ENCODE results near the gene PIK3R2.

DNA sequence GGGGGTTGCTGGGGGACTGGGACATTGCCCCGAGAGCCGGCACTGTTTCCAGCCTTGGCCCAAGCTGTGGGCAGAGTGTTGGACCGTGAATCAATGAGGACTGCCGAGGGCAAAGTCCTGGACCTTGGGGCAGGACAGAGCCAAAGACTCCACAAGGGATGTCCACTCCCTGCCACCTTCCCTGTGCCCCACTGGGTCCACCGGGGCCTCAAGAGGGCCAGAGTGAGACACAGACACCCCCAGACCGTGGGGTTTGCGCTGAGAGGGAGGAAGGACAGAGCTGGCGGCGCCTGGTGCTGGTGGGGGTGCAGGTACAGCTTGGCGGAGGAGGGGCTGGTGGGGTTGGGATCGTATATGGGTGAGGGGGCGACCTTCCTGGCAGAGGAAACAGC, 43.6 kb upstream of the PIK3R2 start:
- TF ChIP-seq, protein P1, sequence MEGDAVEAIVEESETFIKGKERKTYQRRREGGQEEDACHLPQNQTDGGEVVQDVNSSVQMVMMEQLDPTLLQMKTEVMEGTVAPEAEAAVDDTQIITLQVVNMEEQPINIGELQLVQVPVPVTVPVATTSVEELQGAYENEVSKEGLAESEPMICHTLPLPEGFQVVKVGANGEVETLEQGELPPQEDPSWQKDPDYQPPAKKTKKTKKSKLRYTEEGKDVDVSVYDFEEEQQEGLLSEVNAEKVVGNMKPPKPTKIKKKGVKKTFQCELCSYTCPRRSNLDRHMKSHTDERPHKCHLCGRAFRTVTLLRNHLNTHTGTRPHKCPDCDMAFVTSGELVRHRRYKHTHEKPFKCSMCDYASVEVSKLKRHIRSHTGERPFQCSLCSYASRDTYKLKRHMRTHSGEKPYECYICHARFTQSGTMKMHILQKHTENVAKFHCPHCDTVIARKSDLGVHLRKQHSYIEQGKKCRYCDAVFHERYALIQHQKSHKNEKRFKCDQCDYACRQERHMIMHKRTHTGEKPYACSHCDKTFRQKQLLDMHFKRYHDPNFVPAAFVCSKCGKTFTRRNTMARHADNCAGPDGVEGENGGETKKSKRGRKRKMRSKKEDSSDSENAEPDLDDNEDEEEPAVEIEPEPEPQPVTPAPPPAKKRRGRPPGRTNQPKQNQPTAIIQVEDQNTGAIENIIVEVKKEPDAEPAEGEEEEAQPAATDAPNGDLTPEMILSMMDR (IDR thresholded peaks at IDR 0.05 in 8 of 11, conservative IDR thresholded peaks at IDR 0.05 in 3 of 11), result no peak
- TF ChIP-seq POLR2A (IDR thresholded peaks at IDR 0.05) (no peak), POLR2AphosphoS5 (IDR thresholded peaks at IDR 0.05) (no peak)
